GM12801 (cell line): Measurements from ENCODE around the gene NIPAL4.

Source experiments
- CTCF ChIP-seq: IDR thresholded peaks from one replicate; pipeline ENCODE4 v1.5.1; 2011; ENCODE audit warnings: control low read depth; ENCODE audit not compliant: insufficient read length; ENCODE audit errors: extremely low read depth

The NIPAL4 gene

GRCh38 chr5:157484768-157485167 is 24.8 kb downstream of the NIPAL4 start:
- no peak for TF ChIP-seq CTCF

- TF ChIP-seq CTCF, result no peak
Measured at GRCh38 chr5:157485340-157485739, 25.3 kb downstream of the NIPAL4 start.

GRCh38 chr5:157485811-157486210 is 25.8 kb downstream of the NIPAL4 start:
- no peak for TF ChIP-seq CTCF

GRCh38 chr5:157486221-157486681 is 26.2 kb downstream of the NIPAL4 start:
- no peak for TF ChIP-seq CTCF

- no peak for TF ChIP-seq CTCF
Measured at GRCh38 chr5:157486861-157487260, 26.8 kb downstream of the NIPAL4 start.

GRCh38 chr5:157487358-157487757 is 27.3 kb downstream of the NIPAL4 start:
- no peak for TF ChIP-seq CTCF

- no peak for TF ChIP-seq CTCF
Measured at GRCh38 chr5:157491471-157491995, 31.5 kb downstream of the NIPAL4 start.
